DOHH2 (cell line): ENCODE data around the gene HK1.

Experiments used
- CTCF ChIP-seq: fragments of 200-600 bp; sonication (generic); IDR thresholded peaks from one replicate; pipeline ENCODE4 v1.5.1; 2014; ENCODE audit warnings: antibody characterized with exemption, mild to moderate bottlenecking, low read depth, low read length; ENCODE audit not compliant: poor library complexity, severe bottlenecking
- EZH2phosphoT487 ChIP-seq: fragments of 200-600 bp; sonication (generic); IDR thresholded peaks from 2 replicates; pipeline ENCODE4 v1.6.1; 2017; ENCODE audit warnings: borderline replicate concordance, mild to moderate bottlenecking, antibody characterized with exemption, low read length, moderate library complexity, mixed read lengths

- no peak for TF ChIP-seq CTCF
- no peak for TF ChIP-seq EZH2phosphoT487
Measured at GRCh38 chr10:69419744-69420126, 141.4 kb downstream of the HK1 start.
